Mesenteric fat pad (tissue), 1 donor: ENCODE results near the gene CTNND2. TPM values are rescaled to one million over a fixed set of nuclear protein-coding genes. Genes with fewer than 3 reads are reported as not detected.

Experiments used
- DNase-seq: peaks from one replicate; pipeline ENCODE4 v3.0.0-alpha.2; 2020; ENCODE audit warnings: low spot score
- total RNA-seq: library from RNA; stranded (reverse); fragmentation: NEBNext Ultra II Directional; extraction: Animal tissue kit (Norgen Biotek cat#: 25700); gene quantifications from one replicate; pipeline ENCODE4 v1.2.1, GENCODE V29; 2021
- donor health status: DM: yes; HTN: yes; CAD: no.

CTNND2 gene
- total RNA-seq, 1 donor from 2014 or later, result 1.8 TPM

- DNase-seq, result no peak
Observed at GRCh38 chr5:10941900-10942299, 962.3 kb downstream of the CTNND2 start.

DNA sequence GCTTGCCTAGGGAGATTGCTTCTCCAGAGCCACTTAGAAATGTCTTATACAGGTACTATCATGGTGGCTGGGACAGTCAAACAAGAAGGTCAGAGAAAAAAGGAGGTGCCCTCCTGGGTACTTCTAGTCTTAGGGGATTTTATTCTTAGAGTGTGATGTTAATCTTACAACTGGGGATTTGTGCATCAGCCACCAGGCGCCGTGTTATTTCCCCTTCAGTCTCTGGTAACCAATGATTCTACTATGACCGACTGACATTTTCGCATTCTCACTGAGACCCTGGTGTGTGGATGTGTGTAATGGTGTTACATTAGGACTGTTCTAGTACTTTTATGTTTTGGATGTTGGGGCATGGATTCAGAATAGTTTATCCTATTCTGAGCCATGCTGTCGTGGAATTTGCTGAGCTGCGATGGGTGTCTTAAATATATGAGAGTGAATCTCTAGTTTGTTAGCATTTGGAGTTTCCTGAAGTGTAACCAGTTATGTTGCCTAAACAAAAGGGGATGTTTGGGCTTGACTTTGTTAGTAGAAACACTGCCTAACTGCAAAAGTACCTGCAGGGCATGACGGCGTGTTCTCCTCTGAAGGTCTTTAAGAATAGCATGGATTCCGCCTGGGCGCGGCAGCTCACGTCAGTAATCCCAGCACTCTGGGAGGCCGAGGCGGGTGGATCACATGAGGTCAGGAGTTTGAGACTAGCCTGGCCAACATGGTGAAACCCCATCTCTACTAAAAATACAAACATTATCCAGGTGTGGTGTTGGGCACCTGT is 968.0 kb downstream of the CTNND2 start:
- DNase-seq, result no peak

- no peak for DNase-seq
Observed at GRCh38 chr5:10935536-10935935, 968.7 kb downstream of the CTNND2 start.

- DNase-seq, result no peak
Observed at GRCh38 chr5:10934783-10935355, 969.4 kb downstream of the CTNND2 start.

- no peak for DNase-seq
Observed at GRCh38 chr5:10933121-10933520, 971.1 kb downstream of the CTNND2 start.

DNA sequence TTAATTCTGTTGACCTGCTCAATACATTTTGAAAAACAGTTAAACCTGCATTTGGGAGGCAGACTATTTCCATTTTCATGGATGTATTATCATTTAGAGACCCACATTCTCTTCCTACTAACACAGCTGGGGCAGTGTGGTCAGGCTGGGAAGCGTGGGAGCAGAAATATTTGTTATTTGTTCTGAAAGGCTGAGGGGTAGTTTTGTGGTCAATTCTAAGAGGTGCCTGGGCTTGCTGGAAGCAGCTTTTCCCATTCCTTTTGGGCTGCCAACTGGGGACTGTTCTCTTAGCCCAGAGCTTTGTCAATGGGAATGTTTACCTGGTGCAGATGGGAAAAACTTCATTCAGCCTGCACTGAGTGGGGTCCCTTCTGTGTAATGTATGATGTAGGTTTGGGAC is 971.8 kb downstream of the CTNND2 start:
- DNase-seq, result no peak

- no peak for DNase-seq
Observed at GRCh38 chr5:10927608-10928007, 976.6 kb downstream of the CTNND2 start.

DNA sequence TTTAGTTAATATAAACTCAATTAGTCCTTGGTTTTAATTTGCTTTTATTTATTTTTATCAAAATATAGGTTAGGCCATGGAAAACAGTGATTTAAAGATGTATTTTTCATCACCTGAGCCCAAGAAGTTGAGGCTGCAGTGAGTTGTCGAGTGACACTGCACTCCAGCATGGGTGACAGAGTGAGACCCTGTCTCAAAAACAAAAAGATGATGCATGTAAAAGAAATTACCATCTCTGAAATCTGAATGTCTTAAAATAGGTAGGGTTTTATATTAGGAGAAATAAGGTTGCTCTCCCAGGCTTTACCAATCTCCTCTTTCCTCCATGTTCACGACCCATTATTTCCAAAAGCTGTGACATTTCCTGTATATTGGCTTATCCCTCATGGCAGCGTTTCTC is 980.9 kb downstream of the CTNND2 start:
- DNase-seq, result no peak
